Measurements from ENCODE around the gene FAM53B.

- TF ChIP-seq CTCF (IDR thresholded peaks at IDR 0.05 in 4 of 5, conservative IDR thresholded peaks at IDR 0.05 in 1 of 5) (no peak), POLR2A (IDR thresholded peaks at IDR 0.05) (no peak)
Measured at GRCh38 chr10:124590216-124591122, 153.7 kb downstream of the FAM53B start.

All from gastrocnemius medialis (tissue), 4 donors.